BE2C (cell line): ENCODE measurements around the gene CIZ1.
A peak's percentile ranks its signal among the peaks of the same experiment; 100 is the strongest.

Experiments used
- DNase-seq: peaks from one replicate; pipeline ENCODE4 v3.0.0-alpha.2; 2020
- H3K27me3 ChIP-seq: fragments of 250-450 bp; sonication (Bioruptor Pico); 2 replicates; pipeline ENCODE4 v1.5.1; 2020; ENCODE audit warnings: mild to moderate bottlenecking
- H3K36me3 ChIP-seq: fragments of 250-450 bp; sonication (Bioruptor Pico); 2 replicates; pipeline ENCODE4 v1.5.1; 2020; ENCODE audit warnings: mild to moderate bottlenecking
- H3K4me1 ChIP-seq: fragments of 250-450 bp; sonication (Bioruptor Pico); 2 replicates; pipeline ENCODE4 v1.5.1; 2020
- H3K4me3 ChIP-seq: 2 replicates; pipeline ENCODE4 v1.5.1; 2011; ENCODE audit warnings: low read depth, low read length
- H3K9me3 ChIP-seq: fragments of 250-450 bp; sonication (Bioruptor Pico); 2 replicates; pipeline ENCODE4 v1.5.1; 2020
- CTCF ChIP-seq: IDR thresholded peaks from 2 replicates; pipeline ENCODE4 v1.5.1; 2012; ENCODE audit warnings: mild to moderate bottlenecking, low read depth, low read length

CIZ1 gene

DNA sequence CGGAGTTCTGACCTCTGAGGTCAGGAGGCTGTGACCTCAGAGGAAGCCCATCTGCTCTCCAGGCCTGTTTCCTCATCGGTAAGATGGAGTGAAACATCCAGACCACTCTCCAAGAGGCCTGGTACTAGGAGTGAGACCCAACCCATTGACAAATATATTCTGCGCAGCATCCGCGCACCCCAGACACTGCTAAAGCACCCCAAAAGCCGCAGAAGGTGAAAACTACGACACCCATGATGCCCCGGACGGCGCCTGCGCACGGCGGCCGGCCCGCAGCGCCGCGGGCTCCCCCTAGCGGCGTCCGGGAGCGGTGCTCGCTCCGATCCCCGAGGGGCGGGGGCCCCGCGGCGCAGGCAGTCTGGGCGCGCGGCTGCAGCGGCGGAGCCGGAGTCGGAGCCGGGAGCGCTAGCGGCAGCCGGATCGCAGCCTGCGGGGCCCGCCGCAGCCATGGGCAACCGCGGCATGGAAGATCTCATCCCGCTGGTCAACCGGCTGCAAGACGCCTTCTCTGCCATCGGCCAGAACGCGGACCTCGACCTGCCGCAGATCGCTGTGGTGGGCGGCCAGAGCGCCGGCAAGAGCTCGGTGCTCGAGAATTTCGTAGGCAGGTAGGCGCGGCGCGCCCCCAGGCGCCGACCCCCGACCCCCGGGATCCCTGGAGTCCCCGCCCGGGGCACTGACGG is 11.8 kb upstream of the CIZ1 start, which contains the start of gene DNM1:
DNM1 (plus strand) TSS at position 356 of the 683 bp plus-strand sequence; CDS start at position 448, 92 bp downstream.
- peak; percentile 83 for DNase-seq
- no peaks in the 10 kb centered on the region for H3K9me3 ChIP-seq

DNA sequence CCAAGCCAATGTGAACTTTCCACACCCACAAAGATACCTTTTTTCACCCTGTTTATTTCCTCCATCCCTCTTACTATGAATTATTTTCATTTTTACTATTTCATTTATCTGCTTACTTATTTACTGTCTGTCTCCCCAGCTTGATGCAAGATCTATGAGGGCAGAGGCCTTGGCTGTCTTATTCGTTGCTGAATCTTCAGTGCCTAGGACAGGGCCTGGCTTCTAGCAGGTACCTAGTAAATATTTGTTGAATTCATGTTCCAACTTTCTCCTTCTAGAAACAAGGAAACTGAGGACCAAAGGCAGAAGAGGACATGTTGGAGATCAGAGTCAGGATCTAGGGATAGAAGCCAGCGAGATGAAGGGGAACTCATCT is 11.3 kb upstream of the CIZ1 start:
- no peaks in the 10 kb centered on the region for H3K4me1 ChIP-seq
- DNase-seq, result no peak
- no peaks in the 10 kb centered on the region for H3K9me3 ChIP-seq
- no peak for TF ChIP-seq CTCF
- H3K27me3 ChIP-seq, result no peaks in the 10 kb centered on the region
- no peaks in the 10 kb centered on the region for H3K36me3 ChIP-seq
- peak overlapping the region; percentile 44 for H3K4me3 ChIP-seq

More for the DNA sequence above, 11.8 kb upstream of the CIZ1 start, which contains the start of gene DNM1:
- Histone ChIP-seq H3K36me3 (no peaks in the 10 kb centered on the region; the same call in 1 of the 2 replicates), H3K4me1 (no peaks in the 10 kb centered on the region), H3K4me3 (peak within 1 kb of the TSS; percentile 82), H3K27me3 (no peaks in the 10 kb centered on the region)
- peak; percentile 53 for TF ChIP-seq CTCF

DNA sequence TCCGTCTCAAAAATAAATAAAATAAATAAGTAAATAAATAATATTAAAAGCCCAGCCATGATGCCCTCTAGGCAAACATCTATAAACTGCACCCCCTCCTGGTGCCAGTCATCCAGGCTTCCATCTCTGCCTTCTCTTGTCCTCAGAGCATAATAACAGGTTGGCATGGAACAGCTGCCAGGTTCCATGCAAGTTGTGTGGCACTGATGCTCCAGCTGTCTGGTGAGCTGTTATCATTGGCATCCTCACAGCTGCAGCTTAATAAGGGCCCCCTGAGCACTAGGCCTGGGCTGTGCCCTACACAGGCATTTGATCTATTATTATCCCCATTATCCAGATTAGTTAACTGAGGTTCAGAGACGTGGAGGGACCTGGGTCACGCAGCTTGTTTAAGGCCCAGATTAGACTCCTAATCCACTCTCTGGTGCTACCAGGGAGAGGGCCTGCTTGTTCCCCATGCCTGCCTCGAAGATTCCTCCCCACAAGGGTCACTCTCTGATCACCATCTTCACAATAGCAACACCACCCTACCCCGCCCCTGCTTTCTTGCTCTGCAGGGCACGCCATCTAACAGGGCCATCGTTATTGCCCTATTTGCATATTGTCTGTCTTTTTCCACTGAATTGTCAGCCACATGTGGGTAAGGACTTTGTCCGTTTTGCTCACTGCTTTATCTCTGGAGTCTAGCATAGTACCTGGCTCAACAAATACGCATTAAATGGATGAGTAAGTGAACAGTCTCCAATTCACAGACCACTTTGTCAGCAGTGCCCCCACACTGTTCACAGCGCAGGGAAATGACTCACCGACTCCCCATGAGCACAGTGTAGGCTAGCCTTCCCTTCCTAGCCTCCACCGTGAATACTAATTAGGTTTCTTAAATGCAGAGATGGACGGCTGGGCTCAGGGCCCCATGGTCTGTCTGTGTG is 10.3 kb upstream of the CIZ1 start:
- TF ChIP-seq CTCF, result no peak
- H3K4me3 ChIP-seq, result no peak overlapping the region
- no peaks in the 10 kb centered on the region for H3K27me3 ChIP-seq
- no peaks in the 10 kb centered on the region for H3K9me3 ChIP-seq
- H3K36me3 ChIP-seq, result no peaks in the 10 kb centered on the region
- no peak for DNase-seq
- no peaks in the 10 kb centered on the region for H3K4me1 ChIP-seq

- no peaks in the 10 kb centered on the region for H3K27me3 ChIP-seq
- no peak overlapping the region for H3K4me3 ChIP-seq
- no peaks in the 10 kb centered on the region for H3K9me3 ChIP-seq
- no peaks in the 10 kb centered on the region for H3K4me1 ChIP-seq
- TF ChIP-seq CTCF, result no peak
- H3K36me3 ChIP-seq, result peaks cover 14% of the 10 kb centered on the region
- no peak for DNase-seq
Measured at GRCh38 chr9:128193469-128194096, 2.2 kb upstream of the CIZ1 start.

DNA sequence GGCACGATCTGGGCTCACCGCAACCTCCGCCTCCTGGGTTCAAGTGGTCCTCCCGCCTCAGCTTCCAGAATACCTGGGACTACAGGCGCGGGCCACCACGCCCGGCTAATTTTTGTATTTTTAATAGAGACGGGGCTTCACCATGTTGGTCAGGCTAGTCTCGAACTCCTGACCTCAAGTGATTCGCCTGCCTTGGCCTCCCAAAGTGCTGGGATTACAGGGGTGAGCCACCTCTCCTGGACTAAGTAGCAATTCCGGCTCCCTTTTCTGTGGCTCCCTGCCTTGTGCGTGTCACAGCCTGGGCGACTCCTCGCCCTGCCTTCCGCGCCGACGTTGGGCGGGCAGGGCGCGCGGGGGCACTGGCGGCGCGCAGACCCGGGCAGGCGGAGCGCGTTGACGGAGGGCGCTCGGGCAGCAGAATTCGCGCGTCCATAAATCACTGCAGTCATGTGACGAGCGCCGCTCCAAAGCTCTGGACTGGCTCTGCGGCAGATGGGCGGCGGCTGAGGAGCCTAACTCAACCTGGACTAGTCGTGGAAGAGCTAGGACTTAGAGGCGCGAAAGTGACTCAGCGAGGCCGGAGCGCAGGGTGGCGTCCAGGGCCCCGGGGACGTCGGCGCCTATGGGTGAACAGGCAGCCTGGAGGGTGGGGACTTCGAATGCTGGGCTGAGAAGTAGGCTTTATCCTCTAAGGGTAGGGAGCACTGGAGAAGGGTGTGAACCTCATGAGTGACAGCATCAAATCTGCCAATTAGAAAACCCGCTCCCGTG is 1.4 kb upstream of the CIZ1 start:
- peak overlapping the region; percentile 26 for H3K4me3 ChIP-seq
- peak; percentile 92 for DNase-seq
- no peaks in the 10 kb centered on the region for H3K27me3 ChIP-seq
- peak; percentile 18 for TF ChIP-seq CTCF
- H3K36me3 ChIP-seq, result peaks cover 17% of the 10 kb centered on the region
- no peaks in the 10 kb centered on the region for H3K9me3 ChIP-seq
- H3K4me1 ChIP-seq, result no peaks in the 10 kb centered on the region
